IPS DF 6.9 (cell line): ENCODE data around the gene CXXC5.

Experiments
- DNase-seq: peaks from one replicate; pipeline ENCODE4 v3.0.0-alpha.2; 2013; ENCODE audit warnings: low read depth, low spot score
- H3K27ac ChIP-seq: one replicate; pipeline ENCODE4 v1.5.1; 2013; ENCODE audit warnings: low read length, control low read depth
- H3K27me3 ChIP-seq: 2 replicates; pipeline ENCODE4 v1.6.1; 2013; ENCODE audit warnings: mild to moderate bottlenecking, low read length; ENCODE audit not compliant: control insufficient read depth, insufficient read depth
- H3K36me3 ChIP-seq: 2 replicates; pipeline ENCODE4 v1.6.1; 2013; ENCODE audit warnings: low read length; ENCODE audit not compliant: control insufficient read depth, insufficient read depth
- H3K4me1 ChIP-seq: 2 replicates; pipeline ENCODE4 v1.6.1; 2013; ENCODE audit warnings: low read length; ENCODE audit not compliant: control insufficient read depth, insufficient read depth
- H3K4me3 ChIP-seq: 2 replicates; pipeline ENCODE4 v1.5.1; 2013; ENCODE audit warnings: mild to moderate bottlenecking, low read length
- H3K9me3 ChIP-seq: 2 replicates; pipeline ENCODE4 v1.6.1; 2013; ENCODE audit warnings: low read length, inconsistent platforms; ENCODE audit not compliant: control insufficient read depth, insufficient read depth
- WGBS: extraction: QIAGEN DNeasy Blood & Tissue Kit; methylation state at CpG from one replicate; pipeline ENCODE4 v1.1.7; 2013; ENCODE audit warnings: mixed read lengths, missing lambda C conversion rate; ENCODE audit not compliant: insufficient read length, insufficient coverage; 5-methylcytosine and 5-hydroxymethylcytosine counted together

Gene CXXC5

GRCh38 chr5:139667730-139668063 is 19.5 kb downstream of the CXXC5 start:
- Histone ChIP-seq H3K27me3 (no peaks in the 10 kb centered on the region), H3K9me3 (no peaks in the 10 kb centered on the region), H3K4me3 (no peak overlapping the region), H3K4me1 (peaks cover 20% of the 10 kb centered on the region), H3K27ac (no peak overlapping the region), H3K36me3 (no peaks in the 10 kb centered on the region)
- no peak for DNase-seq
- no CpG with 5 or more reads among the region's 5 CpGs for WGBS

GRCh38 chr5:139668064-139668880 is 20.1 kb downstream of the CXXC5 start:
- H3K27me3 ChIP-seq, result no peaks in the 10 kb centered on the region
- H3K36me3 ChIP-seq, result no peaks in the 10 kb centered on the region
- H3K4me1 ChIP-seq, result peaks cover 19% of the 10 kb centered on the region
- no peaks in the 10 kb centered on the region for H3K9me3 ChIP-seq
- H3K4me3 ChIP-seq, result no peak overlapping the region
- DNase-seq, result no peak
- H3K27ac ChIP-seq, result no peak overlapping the region
- WGBS, result no CpG with 5 or more reads among the region's 55 CpGs

- H3K36me3 ChIP-seq, result no peaks in the 10 kb centered on the region
- peaks cover 14% of the 10 kb centered on the region for H3K4me1 ChIP-seq
- WGBS, result no CpG with 5 or more reads among the region's 18 CpGs
- H3K27me3 ChIP-seq, result no peaks in the 10 kb centered on the region
- H3K9me3 ChIP-seq, result no peaks in the 10 kb centered on the region
- H3K4me3 ChIP-seq, result no peak overlapping the region
- no peak overlapping the region for H3K27ac ChIP-seq
- no peak for DNase-seq
Observed at GRCh38 chr5:139668924-139669661, 20.9 kb downstream of the CXXC5 start.

- Histone ChIP-seq H3K4me3 (no peak overlapping the region), H3K27ac (no peak overlapping the region), H3K4me1 (peaks cover 17% of the 10 kb centered on the region), H3K27me3 (no peaks in the 10 kb centered on the region), H3K9me3 (no peaks in the 10 kb centered on the region), H3K36me3 (no peaks in the 10 kb centered on the region)
- no CpG with 5 or more reads among the region's 23 CpGs for WGBS
- DNase-seq, result no peak
Observed at GRCh38 chr5:139669662-139670368, 21.7 kb downstream of the CXXC5 start.

- no peak for DNase-seq
- Histone ChIP-seq H3K4me1 (peaks cover 15% of the 10 kb centered on the region), H3K4me3 (no peak overlapping the region), H3K27me3 (no peaks in the 10 kb centered on the region), H3K9me3 (no peaks in the 10 kb centered on the region), H3K36me3 (no peaks in the 10 kb centered on the region), H3K27ac (no peak overlapping the region)
- WGBS, result no CpG with 5 or more reads among the region's 16 CpGs
Observed at GRCh38 chr5:139670369-139671095, 22.4 kb downstream of the CXXC5 start.

GRCh38 chr5:139671096-139671841 is 23.1 kb downstream of the CXXC5 start:
- Histone ChIP-seq H3K27me3 (no peaks in the 10 kb centered on the region), H3K36me3 (no peaks in the 10 kb centered on the region), H3K4me3 (no peak overlapping the region), H3K9me3 (no peaks in the 10 kb centered on the region), H3K27ac (no peak overlapping the region), H3K4me1 (peaks cover 15% of the 10 kb centered on the region)
- no CpG with 5 or more reads among the region's 20 CpGs for WGBS
- no peak for DNase-seq

GRCh38 chr5:139675213-139675612 is 27.1 kb downstream of the CXXC5 start:
- WGBS, result no CpG with 5 or more reads among the region's 4 CpGs
- Histone ChIP-seq H3K4me1 (peaks cover 5% of the 10 kb centered on the region), H3K27ac (no peak overlapping the region), H3K4me3 (no peak overlapping the region), H3K27me3 (no peaks in the 10 kb centered on the region), H3K36me3 (peaks cover 1% of the 10 kb centered on the region), H3K9me3 (no peaks in the 10 kb centered on the region)
- DNase-seq, result no peak

- WGBS, result no CpG with 5 or more reads among the region's 4 CpGs
- Histone ChIP-seq H3K4me3 (no peak overlapping the region), H3K9me3 (no peaks in the 10 kb centered on the region), H3K36me3 (peaks cover 8% of the 10 kb centered on the region), H3K27ac (no peak overlapping the region), H3K27me3 (no peaks in the 10 kb centered on the region), H3K4me1 (peaks cover 5% of the 10 kb centered on the region)
- DNase-seq, result no peak
Observed at GRCh38 chr5:139675825-139676224, 27.7 kb downstream of the CXXC5 start.

- Histone ChIP-seq H3K9me3 (no peaks in the 10 kb centered on the region), H3K27me3 (no peaks in the 10 kb centered on the region), H3K4me3 (no peak overlapping the region), H3K27ac (no peak overlapping the region), H3K36me3 (peaks cover 12% of the 10 kb centered on the region), H3K4me1 (peaks cover 4% of the 10 kb centered on the region)
- no peak for DNase-seq
- no CpG with 5 or more reads among the region's 3 CpGs for WGBS
Observed at GRCh38 chr5:139676406-139676805, 28.3 kb downstream of the CXXC5 start.
